Measurements from ENCODE around the gene AKAP8L.

DNA sequence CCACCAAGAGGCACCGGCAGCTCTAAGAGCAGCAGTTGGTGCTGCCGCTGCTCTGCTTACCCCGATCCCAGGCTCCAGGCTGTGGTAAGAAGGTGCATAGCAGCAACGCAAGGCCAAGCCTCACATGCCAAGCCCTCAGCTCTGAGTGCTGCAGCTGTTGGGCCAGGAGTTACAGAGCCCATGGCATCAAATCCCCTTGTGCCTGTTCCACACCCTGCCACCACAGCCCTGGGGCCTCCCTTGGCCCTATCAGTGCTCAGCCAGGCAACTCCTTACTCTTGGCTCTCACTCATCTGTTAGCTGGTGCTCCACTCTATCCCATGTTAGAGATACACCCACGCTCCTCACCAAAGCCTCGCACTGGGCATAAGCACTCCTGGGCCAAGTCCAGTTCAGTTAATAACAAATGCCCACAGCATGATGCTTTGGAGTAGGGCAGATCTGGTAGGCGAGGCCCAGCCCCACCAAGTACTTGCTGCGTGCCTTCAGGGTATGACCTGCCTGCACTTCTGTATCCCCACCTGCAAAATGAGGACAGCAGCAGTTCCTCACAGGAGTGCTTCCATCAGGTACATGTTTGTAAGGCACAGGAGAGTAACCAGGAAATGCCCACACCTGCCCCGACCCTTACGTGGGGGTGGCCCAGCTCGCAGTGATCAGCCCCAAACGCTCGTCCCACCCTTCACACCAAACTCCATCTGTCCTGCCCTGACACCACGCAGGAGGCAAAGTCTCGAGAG lies 16.2 kb downstream of the AKAP8L start:
- TF ChIP-seq, protein P1, sequence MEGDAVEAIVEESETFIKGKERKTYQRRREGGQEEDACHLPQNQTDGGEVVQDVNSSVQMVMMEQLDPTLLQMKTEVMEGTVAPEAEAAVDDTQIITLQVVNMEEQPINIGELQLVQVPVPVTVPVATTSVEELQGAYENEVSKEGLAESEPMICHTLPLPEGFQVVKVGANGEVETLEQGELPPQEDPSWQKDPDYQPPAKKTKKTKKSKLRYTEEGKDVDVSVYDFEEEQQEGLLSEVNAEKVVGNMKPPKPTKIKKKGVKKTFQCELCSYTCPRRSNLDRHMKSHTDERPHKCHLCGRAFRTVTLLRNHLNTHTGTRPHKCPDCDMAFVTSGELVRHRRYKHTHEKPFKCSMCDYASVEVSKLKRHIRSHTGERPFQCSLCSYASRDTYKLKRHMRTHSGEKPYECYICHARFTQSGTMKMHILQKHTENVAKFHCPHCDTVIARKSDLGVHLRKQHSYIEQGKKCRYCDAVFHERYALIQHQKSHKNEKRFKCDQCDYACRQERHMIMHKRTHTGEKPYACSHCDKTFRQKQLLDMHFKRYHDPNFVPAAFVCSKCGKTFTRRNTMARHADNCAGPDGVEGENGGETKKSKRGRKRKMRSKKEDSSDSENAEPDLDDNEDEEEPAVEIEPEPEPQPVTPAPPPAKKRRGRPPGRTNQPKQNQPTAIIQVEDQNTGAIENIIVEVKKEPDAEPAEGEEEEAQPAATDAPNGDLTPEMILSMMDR (IDR thresholded peaks at IDR 0.05 in 2 of 3, conservative IDR thresholded peaks at IDR 0.05 in 1 of 3; ENCODE audit: borderline replicate concordance in 1 of 3, insufficient read depth in 1 of 3, low read depth in 2 of 3, low read length in 2 of 3): no peak
- TF ChIP-seq POLR2A (IDR thresholded peaks at IDR 0.05; ENCODE audit: borderline replicate concordance, extremely low read depth, insufficient read depth, insufficient read length) (no peak), CEBPB (IDR thresholded peaks at IDR 0.05; ENCODE audit: low read depth) (no peak), RAD21 (IDR thresholded peaks at IDR 0.05; ENCODE audit: low read depth) (no peak), SIN3A (IDR thresholded peaks at IDR 0.05; ENCODE audit: low read depth) (no peak), EZH2phosphoT487 (IDR thresholded peaks at IDR 0.05; ENCODE audit: borderline replicate concordance) (no peak), CBX3 (IDR thresholded peaks at IDR 0.05; ENCODE audit: low read depth) (no peak), SRF (IDR thresholded peaks at IDR 0.05; ENCODE audit: low read depth) (no peak)
- TF ChIP-seq, protein P2, sequence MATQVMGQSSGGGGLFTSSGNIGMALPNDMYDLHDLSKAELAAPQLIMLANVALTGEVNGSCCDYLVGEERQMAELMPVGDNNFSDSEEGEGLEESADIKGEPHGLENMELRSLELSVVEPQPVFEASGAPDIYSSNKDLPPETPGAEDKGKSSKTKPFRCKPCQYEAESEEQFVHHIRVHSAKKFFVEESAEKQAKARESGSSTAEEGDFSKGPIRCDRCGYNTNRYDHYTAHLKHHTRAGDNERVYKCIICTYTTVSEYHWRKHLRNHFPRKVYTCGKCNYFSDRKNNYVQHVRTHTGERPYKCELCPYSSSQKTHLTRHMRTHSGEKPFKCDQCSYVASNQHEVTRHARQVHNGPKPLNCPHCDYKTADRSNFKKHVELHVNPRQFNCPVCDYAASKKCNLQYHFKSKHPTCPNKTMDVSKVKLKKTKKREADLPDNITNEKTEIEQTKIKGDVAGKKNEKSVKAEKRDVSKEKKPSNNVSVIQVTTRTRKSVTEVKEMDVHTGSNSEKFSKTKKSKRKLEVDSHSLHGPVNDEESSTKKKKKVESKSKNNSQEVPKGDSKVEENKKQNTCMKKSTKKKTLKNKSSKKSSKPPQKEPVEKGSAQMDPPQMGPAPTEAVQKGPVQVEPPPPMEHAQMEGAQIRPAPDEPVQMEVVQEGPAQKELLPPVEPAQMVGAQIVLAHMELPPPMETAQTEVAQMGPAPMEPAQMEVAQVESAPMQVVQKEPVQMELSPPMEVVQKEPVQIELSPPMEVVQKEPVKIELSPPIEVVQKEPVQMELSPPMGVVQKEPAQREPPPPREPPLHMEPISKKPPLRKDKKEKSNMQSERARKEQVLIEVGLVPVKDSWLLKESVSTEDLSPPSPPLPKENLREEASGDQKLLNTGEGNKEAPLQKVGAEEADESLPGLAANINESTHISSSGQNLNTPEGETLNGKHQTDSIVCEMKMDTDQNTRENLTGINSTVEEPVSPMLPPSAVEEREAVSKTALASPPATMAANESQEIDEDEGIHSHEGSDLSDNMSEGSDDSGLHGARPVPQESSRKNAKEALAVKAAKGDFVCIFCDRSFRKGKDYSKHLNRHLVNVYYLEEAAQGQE (IDR thresholded peaks at IDR 0.05; ENCODE audit: low read depth): no peak
- TF ChIP-seq, protein P3, sequence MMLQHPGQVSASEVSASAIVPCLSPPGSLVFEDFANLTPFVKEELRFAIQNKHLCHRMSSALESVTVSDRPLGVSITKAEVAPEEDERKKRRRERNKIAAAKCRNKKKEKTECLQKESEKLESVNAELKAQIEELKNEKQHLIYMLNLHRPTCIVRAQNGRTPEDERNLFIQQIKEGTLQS (IDR thresholded peaks at IDR 0.05): no peak
- TF ChIP-seq, protein P4, sequence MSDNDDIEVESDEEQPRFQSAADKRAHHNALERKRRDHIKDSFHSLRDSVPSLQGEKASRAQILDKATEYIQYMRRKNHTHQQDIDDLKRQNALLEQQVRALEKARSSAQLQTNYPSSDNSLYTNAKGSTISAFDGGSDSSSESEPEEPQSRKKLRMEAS (IDR thresholded peaks at IDR 0.05): no peak

Data from HCT116 (cell line).